ENCODE measurements around the gene GFI1B. TPM values are rescaled to one million over a fixed set of nuclear protein-coding genes. Genes with fewer than 3 reads are reported as not detected.

Gene GFI1B
- total RNA-seq, 1 experiment from 2014 or later, result 0.77 TPM

GRCh38 chr9:133003071-133003461 is 24.6 kb downstream of the GFI1B start:
- peaks cover 4% of the 10 kb centered on the region; the same call in 1 of the 2 replicates for H3K9me3 Mint-ChIP-seq
- peaks cover 82% of the 10 kb centered on the region for H3K27me3 Mint-ChIP-seq (ENCODE audit: low read depth)
- no peak overlapping the region for H3K27ac Mint-ChIP-seq
- no peaks in the 10 kb centered on the region for H3K36me3 Mint-ChIP-seq
- no peak overlapping the region for H3K4me3 Mint-ChIP-seq
- POLR2A ChIA-PET, result interaction anchor here (0.8 to 1.1 kb wide), 3 partner anchors 17 to 28 kb away, joined by 3 read pairs; partner anchors contain the start of gene GTF3C5
- TF ChIP-seq KAT7 (CRISPR knock-in tag; IDR thresholded peaks at IDR 0.05; ENCODE audit: borderline replicate concordance) (0 out of 2 replicates have a peak, but pooled peaks have one; percentile 49), E2F5 (CRISPR knock-in tag; IDR thresholded peaks at IDR 0.05) (no peak)
- H3K4me1 Mint-ChIP-seq, result peaks cover 38% of the 10 kb centered on the region
- peak; percentile 12 for DNase-seq (ENCODE audit: low spot score)
- CTCF ChIA-PET, result interaction anchor here (0.6 to 4.2 kb wide), 9 partner anchors 9 to 145 kb away, joined by 3 to 60 read pairs (median 7); partner anchors contain the start of genes GFI1B and GTF3C5
- ATAC-seq, result no peak

DNA sequence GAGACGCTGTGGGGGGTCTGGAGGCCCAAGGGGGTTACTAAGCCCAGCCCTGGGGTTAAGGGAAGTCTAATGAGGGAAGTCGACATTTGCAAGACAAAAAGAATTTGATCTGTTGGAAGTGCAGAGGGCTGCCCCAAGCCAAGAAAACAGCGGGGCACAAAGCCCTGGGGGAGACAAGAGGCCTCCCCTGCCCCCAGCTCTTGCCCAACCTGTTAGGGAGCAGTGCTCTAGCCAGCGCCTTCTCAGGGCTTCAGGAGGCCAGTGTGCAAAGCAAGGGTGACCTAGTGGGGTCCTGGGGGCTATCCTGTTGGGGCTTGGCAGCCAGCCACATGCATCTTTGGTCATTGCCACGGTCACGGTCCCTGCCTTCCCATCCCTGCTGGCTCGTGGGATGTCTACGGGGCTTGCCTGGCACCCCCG is 25.2 kb downstream of the GFI1B start:
- Mint-ChIP-seq H3K9me3 (peaks cover 4% of the 10 kb centered on the region; the same call in 1 of the 2 replicates), H3K27me3 (ENCODE audit: low read depth) (peaks cover 88% of the 10 kb centered on the region), H3K4me1 (peaks cover 38% of the 10 kb centered on the region), H3K27ac (no peak overlapping the region), H3K36me3 (no peaks in the 10 kb centered on the region), H3K4me3 (no peak overlapping the region; the same call in 1 of the 2 replicates)
- ChIA-PET CTCF (interaction anchor here (0.7 to 4.2 kb wide), 7 partner anchors 9 to 203 kb away, joined by 4 to 60 read pairs (median 8); partner anchors contain the start of genes GFI1B and GTF3C5), POLR2A (interaction anchor here (0.8 to 0.9 kb wide), 2 partner anchors 18 to 27 kb away, joined by 3 read pairs; partner anchors contain the start of gene GTF3C5)
- ATAC-seq (peak; percentile 60), DNase-seq (ENCODE audit: low spot score) (peak; percentile 63)
- TF ChIP-seq ZNF423 (CRISPR knock-in tag; IDR thresholded peaks at IDR 0.05) (peak; percentile 77), FOXP4 (CRISPR knock-in tag; IDR thresholded peaks at IDR 0.05) (peak; percentile 40; the same call in 1 of the 2 replicates), IRF2 (CRISPR knock-in tag; IDR thresholded peaks at IDR 0.05; ENCODE audit: borderline replicate concordance, low read depth) (no peak), CREM (CRISPR knock-in tag; IDR thresholded peaks at IDR 0.05) (0 out of 2 replicates have a peak, but pooled peaks have one; percentile 36), AFF4 (CRISPR knock-in tag; IDR thresholded peaks at IDR 0.05; ENCODE audit: borderline replicate concordance) (no peak), FOXP1 (CRISPR knock-in tag; IDR thresholded peaks at IDR 0.05; ENCODE audit: borderline replicate concordance) (0 out of 2 replicates have a peak, but pooled peaks have one; percentile 28), ATF2 (CRISPR knock-in tag; IDR thresholded peaks at IDR 0.05; ENCODE audit: borderline replicate concordance, low read depth) (no peak), ZNF219 (CRISPR knock-in tag; IDR thresholded peaks at IDR 0.05; ENCODE audit: borderline replicate concordance) (no peak), SP1 (CRISPR knock-in tag; conservative IDR thresholded peaks at IDR 0.05) (0 out of 2 replicates have a peak, but pooled peaks have one; percentile 29), GRHL2 (CRISPR knock-in tag; IDR thresholded peaks at IDR 0.05; ENCODE audit: insufficient replicate concordance, severe bottlenecking) (no peak)

All from WTC11 (cell line).